ENCODE data around the gene MED13.

DNA sequence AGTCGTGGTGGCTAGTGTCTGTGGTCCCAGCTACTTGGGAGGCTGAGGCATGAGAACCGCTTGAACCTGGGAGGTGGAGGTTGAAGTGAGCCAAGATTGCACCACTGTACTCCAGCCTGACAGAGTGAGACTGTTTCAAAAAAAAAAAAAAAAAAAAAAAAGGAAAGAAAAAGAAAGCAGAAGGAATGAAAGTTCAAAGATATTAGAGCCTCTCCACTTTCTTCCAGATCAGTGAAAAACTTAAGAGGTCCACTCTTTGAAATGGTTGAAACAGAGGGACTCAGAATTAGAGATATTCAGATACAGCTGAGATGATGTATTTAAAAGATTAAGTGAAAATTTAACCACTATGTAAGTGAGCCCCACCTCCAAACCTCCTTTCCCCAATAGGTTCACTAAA lies 16.8 kb downstream of the MED13 start:
- TF ChIP-seq, protein P1, sequence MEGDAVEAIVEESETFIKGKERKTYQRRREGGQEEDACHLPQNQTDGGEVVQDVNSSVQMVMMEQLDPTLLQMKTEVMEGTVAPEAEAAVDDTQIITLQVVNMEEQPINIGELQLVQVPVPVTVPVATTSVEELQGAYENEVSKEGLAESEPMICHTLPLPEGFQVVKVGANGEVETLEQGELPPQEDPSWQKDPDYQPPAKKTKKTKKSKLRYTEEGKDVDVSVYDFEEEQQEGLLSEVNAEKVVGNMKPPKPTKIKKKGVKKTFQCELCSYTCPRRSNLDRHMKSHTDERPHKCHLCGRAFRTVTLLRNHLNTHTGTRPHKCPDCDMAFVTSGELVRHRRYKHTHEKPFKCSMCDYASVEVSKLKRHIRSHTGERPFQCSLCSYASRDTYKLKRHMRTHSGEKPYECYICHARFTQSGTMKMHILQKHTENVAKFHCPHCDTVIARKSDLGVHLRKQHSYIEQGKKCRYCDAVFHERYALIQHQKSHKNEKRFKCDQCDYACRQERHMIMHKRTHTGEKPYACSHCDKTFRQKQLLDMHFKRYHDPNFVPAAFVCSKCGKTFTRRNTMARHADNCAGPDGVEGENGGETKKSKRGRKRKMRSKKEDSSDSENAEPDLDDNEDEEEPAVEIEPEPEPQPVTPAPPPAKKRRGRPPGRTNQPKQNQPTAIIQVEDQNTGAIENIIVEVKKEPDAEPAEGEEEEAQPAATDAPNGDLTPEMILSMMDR (IDR thresholded peaks at IDR 0.05; ENCODE audit: low read depth, low read length, missing input control), result no peak
- no peak for TF ChIP-seq EGR1 (IDR thresholded peaks at IDR 0.05; ENCODE audit: low read depth in 2 of 2)
- no peak for TF ChIP-seq NR2F2 (IDR thresholded peaks at IDR 0.05)
- no peak for TF ChIP-seq SP1 (IDR thresholded peaks at IDR 0.05)

Data from liver (tissue), 3 donors.